Spinal cord (tissue), 10 donors: ENCODE measurements around the gene CHRNA4. TPM values are rescaled to one million over a fixed set of nuclear protein-coding genes. Genes with fewer than 3 reads are reported as not detected.

Experiments used
- DNase-seq, 6 donors: peaks; one replicate each; pipeline versions ENCODE4 v3.0.0 to v3.0.0-alpha.2; 2013 to 2015; ENCODE audit warnings: low spot score in 6 of 6, low read depth in 4 of 6
- H3K27ac ChIP-seq: one replicate; pipeline ENCODE4 v1.5.1; 2013; ENCODE audit warnings: low read depth, low read length, control low read depth
- H3K27me3 ChIP-seq: one replicate; pipeline ENCODE4 v1.6.1; 2013; ENCODE audit warnings: low read length; ENCODE audit not compliant: control insufficient read depth, insufficient read depth
- H3K36me3 ChIP-seq: one replicate; pipeline ENCODE4 v1.6.1; 2013; ENCODE audit warnings: low read length; ENCODE audit not compliant: control insufficient read depth, insufficient read depth
- H3K4me1 ChIP-seq: one replicate; pipeline ENCODE4 v1.6.1; 2013; ENCODE audit warnings: low read length; ENCODE audit not compliant: control insufficient read depth, insufficient read depth
- H3K4me3 ChIP-seq: one replicate; pipeline ENCODE4 v1.5.1; 2013; ENCODE audit warnings: low read depth, low read length, control low read depth
- H3K9me3 ChIP-seq: one replicate; pipeline ENCODE4 v1.6.1; 2013; ENCODE audit warnings: low read length; ENCODE audit not compliant: control insufficient read depth, insufficient read depth
- WGBS: methylation state at CpG from one replicate; pipeline ENCODE4 v1.1.5; 2013; ENCODE audit warnings: missing lambda C conversion rate; ENCODE audit not compliant: insufficient coverage; 5-methylcytosine and 5-hydroxymethylcytosine counted together
- polyA plus RNA-seq, 2 donors: library from polyadenylated mRNA; unstranded; fragments of 120-200 nt; gene quantifications; one replicate each; pipeline ENCODE4 v1.2.1, GENCODE V29; 2013; ENCODE audit not compliant: insufficient read length in 2 of 2
- total RNA-seq, 2 donors: library from RNA; depleted of rRNA in 1 of 2; stranded (reverse); fragments of 120-200 nt in 1 of 2; fragments of >200 nt in 1 of 2; gene quantifications; one replicate each; pipeline versions ENCODE4 v1.2.3 to v1.2.4, GENCODE V29; 2013 to 2014
- donor health status: healthy.

CHRNA4 gene
- total and polyA plus RNA-seq, 4 donors: 5.5 to 64.2 (median 33.5) TPM

- no peak for DNase-seq
- H3K27me3 ChIP-seq: no peaks in the 10 kb centered on the region
- no peak overlapping the region for H3K27ac ChIP-seq
These were observed 39.9 kb downstream of the CHRNA4 start for GRCh38 chr20:63321148-63321831.

GRCh38 chr20:63320616-63321147, 40.5 kb downstream of the CHRNA4 start:
- Histone ChIP-seq H3K4me3 (no peak overlapping the region), H3K36me3 (peaks cover 60% of the 10 kb centered on the region), H3K27me3 (no peaks in the 10 kb centered on the region), H3K9me3 (no peaks in the 10 kb centered on the region), H3K27ac (no peak overlapping the region), H3K4me1 (peaks cover 12% of the 10 kb centered on the region)
- 88% methylated on average over 9 of the region's 10 CpGs for WGBS
- DNase-seq: no peak

More at GRCh38 chr20:63321148-63321831, 39.9 kb downstream of the CHRNA4 start:
- H3K9me3 ChIP-seq: no peaks in the 10 kb centered on the region
- H3K4me3 ChIP-seq: no peak overlapping the region
- H3K4me1 ChIP-seq: peaks cover 10% of the 10 kb centered on the region
- H3K36me3 ChIP-seq: peaks cover 63% of the 10 kb centered on the region
- WGBS: 77% methylated on average over 19 of the region's 20 CpGs

DNA sequence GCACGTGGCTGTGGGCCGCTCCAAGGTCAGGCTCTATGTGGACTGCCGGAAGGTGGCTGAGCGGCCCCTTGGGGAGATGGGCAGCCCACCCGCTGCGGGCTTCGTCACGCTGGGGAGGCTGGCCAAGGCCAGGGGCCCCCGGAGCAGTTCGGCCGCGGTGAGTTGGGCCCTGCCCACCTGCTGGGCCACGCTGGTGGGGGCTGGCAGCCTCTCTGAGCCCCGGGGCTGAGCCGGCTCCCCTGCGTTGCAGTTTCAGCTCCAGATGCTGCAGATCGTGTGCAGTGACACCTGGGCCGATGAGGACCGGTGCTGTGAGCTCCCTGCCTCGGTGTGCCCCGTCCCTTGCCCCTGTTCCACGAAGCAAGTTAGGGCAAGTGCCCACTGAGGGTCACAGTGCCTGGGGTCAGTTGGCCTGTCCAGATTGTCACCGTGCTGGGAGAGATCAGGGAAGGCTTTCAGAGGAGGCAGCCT, 41.1 kb downstream of the CHRNA4 start:
- H3K27ac ChIP-seq: no peak overlapping the region
- H3K27me3 ChIP-seq: no peaks in the 10 kb centered on the region
- peaks cover 61% of the 10 kb centered on the region for H3K36me3 ChIP-seq
- peaks cover 15% of the 10 kb centered on the region for H3K4me1 ChIP-seq
- no peaks in the 10 kb centered on the region for H3K9me3 ChIP-seq
- H3K4me3 ChIP-seq: no peak overlapping the region
- no peak for DNase-seq
- 83% methylated on average over 23 of the region's 23 CpGs for WGBS

- 90% methylated on average over 25 of the region's 25 CpGs for WGBS
- H3K4me3 ChIP-seq: no peak overlapping the region
- H3K36me3 ChIP-seq: peaks cover 67% of the 10 kb centered on the region
- H3K27ac ChIP-seq: no peak overlapping the region
- H3K9me3 ChIP-seq: no peaks in the 10 kb centered on the region
- no peak for DNase-seq
- peaks cover 15% of the 10 kb centered on the region for H3K4me1 ChIP-seq
- H3K27me3 ChIP-seq: no peaks in the 10 kb centered on the region
These were observed 41.7 kb downstream of the CHRNA4 start for GRCh38 chr20:63319164-63320040.

DNA sequence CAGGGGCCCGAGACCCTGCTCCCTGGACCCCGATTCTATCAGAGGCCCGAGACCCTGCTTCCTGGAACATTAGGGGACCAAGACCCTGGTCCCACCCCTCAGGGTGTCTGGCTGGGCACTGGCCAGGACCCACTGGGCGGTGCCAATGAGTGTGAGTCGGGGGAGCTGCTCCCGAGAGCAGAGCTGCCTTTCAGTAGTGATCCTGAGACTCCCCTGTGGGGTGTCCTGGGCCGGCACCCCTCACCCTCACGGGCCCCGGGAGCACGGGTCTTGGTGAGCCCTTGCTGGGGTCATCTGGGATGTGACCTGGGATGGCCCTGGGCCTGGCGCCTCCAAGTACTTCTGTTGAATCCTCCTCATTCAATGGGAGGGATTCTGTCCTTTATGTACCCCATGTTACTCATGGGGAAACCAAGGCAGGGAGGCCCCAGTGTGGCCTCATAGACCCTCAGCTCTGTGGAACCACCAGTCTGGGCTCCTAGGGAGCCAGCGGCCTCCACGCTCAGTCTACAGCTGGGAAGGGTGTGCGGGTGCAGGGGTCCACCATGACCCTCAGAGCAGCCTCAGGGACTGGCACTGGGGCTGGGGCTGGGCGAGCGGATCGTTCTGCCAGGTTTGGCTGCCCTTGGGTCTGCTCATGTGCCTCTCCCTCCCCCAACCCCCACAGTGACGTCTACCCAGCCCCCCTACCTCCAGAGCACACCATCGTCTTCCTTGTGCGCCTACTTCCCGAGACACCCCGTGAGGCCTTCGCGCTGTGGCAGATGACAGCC, 42.6 kb downstream of the CHRNA4 start:
- Histone ChIP-seq H3K36me3 (peaks cover 76% of the 10 kb centered on the region), H3K27ac (no peak overlapping the region), H3K4me3 (no peak overlapping the region), H3K4me1 (peaks cover 15% of the 10 kb centered on the region), H3K27me3 (no peaks in the 10 kb centered on the region), H3K9me3 (no peaks in the 10 kb centered on the region)
- 92% methylated on average over 19 of the region's 24 CpGs for WGBS
- DNase-seq: no peak

DNA sequence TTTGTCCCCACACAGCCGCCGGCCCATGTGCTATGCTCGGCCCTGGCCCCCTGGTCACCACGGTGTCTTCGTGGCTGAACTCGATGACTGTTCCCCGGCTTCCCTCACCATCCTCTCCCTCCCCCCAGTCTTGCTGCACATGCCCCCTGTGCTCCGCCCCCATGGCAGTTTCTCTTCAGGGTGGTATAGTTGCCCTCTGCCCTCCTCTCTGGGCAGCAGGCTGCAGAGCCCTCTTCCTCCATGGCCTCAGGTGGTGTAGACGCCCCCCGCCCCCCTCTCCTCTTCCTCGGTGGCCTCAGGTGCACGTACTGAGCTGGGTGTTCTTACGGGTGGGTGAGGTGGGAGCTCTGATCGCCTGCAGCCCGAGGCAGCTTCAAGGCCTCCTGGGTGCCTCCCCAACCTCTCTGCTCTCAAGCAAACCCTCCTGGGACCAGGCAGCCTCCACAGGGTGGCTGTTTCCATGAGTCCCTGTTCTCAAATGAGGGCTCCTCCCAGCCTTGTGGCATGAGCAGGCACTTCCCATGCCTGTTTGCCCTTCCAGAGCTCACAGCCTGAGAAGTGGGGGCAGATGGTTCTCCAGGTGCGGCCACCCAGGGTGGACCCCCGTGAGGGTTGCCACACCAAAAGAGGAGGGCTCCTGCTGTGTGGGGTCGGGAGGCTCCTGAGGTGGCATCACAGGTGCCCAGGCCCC, 43.4 kb downstream of the CHRNA4 start:
- Histone ChIP-seq H3K4me1 (peaks cover 14% of the 10 kb centered on the region), H3K9me3 (no peaks in the 10 kb centered on the region), H3K27me3 (no peaks in the 10 kb centered on the region), H3K4me3 (no peak overlapping the region), H3K27ac (no peak overlapping the region), H3K36me3 (peaks cover 82% of the 10 kb centered on the region)
- DNase-seq: no peak
- WGBS: 82% methylated on average over 14 of the region's 18 CpGs

DNA sequence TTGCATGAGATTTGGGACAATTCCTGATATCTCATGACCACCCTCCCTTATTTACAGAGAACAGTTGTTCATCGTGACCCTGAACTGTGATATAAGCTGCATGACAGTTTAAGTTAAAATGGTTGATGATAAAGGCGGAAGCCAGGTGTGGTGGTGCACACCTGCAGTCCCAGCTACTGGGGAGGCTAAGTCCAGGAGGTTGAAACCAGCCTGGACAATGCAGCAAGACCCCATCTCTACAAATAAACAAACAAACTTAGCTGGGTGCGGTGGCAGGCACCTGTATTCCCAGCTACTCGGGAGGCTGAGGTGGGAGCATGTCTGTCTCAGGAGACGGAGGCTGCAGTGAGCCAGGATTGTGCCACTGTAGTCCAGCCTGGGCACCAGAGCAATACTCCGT, 44.1 kb downstream of the CHRNA4 start:
- Histone ChIP-seq H3K27ac (no peak overlapping the region), H3K36me3 (peaks cover 82% of the 10 kb centered on the region), H3K4me1 (peaks cover 14% of the 10 kb centered on the region), H3K4me3 (no peak overlapping the region), H3K27me3 (no peaks in the 10 kb centered on the region), H3K9me3 (no peaks in the 10 kb centered on the region)
- 96% methylated on average over 3 of the region's 6 CpGs for WGBS
- no peak for DNase-seq

DNA sequence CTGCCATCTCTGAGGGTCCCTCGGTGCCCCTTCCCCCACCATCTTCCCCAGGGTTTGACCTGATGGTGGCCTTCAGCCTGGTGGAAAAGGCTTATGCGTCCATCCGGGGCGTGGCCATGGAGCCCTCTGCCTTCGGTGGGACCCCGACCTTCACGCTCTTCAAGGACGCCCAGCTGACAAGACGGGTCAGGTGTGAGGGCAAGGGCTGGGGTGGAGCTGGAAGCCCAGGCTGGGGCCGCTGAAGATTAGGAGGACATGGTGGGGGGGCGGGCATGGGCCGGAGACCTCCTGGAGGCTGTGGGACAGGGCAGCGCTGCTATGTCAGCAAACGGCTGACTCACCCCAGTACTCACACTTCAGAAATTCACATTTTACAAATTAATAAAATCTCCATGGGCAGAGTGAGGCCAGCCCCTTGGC, 44.6 kb downstream of the CHRNA4 start:
- no peaks in the 10 kb centered on the region for H3K9me3 ChIP-seq
- no peaks in the 10 kb centered on the region for H3K27me3 ChIP-seq
- no peak overlapping the region for H3K27ac ChIP-seq
- peaks cover 12% of the 10 kb centered on the region for H3K4me1 ChIP-seq
- H3K4me3 ChIP-seq: no peak overlapping the region
- DNase-seq: no peak
- 87% methylated on average over 14 of the region's 14 CpGs for WGBS
- peaks cover 82% of the 10 kb centered on the region for H3K36me3 ChIP-seq
